ENCODE results near the gene SLC27A5.
"Not testable (repeated sequence)": the region's sequence is repeated elsewhere in the genome, so short reads cannot be mapped to it uniquely, and the experiment has no call there.

SLC27A5 gene

GRCh38 chr19:58492265-58492664, 19.5 kb downstream of the SLC27A5 start:
- no peak for DNase-seq

- no peak for DNase-seq
Observed at GRCh38 chr19:58491393-58491792, 20.4 kb downstream of the SLC27A5 start.

- not testable (repeated sequence) for DNase-seq
Observed at GRCh38 chr19:58484349-58484748, 27.4 kb downstream of the SLC27A5 start.

- DNase-seq = no peak
Observed at GRCh38 chr19:58483776-58484175, 28.0 kb downstream of the SLC27A5 start.

- no peak for DNase-seq
Observed at GRCh38 chr19:58482372-58482771, 29.4 kb downstream of the SLC27A5 start.

- DNase-seq = no peak
Observed at GRCh38 chr19:58480831-58481230, 31.0 kb downstream of the SLC27A5 start.

GRCh38 chr19:58480481-58480830, 31.3 kb downstream of the SLC27A5 start:
- no peak for DNase-seq

- no peak for DNase-seq
Observed at GRCh38 chr19:58479736-58480480, 31.9 kb downstream of the SLC27A5 start.

GRCh38 chr19:58479303-58479702, 32.5 kb downstream of the SLC27A5 start:
- DNase-seq = no peak

- DNase-seq = no peak
Observed at GRCh38 chr19:58477871-58478270, 33.9 kb downstream of the SLC27A5 start.

GRCh38 chr19:58477130-58477529, 34.7 kb downstream of the SLC27A5 start:
- DNase-seq = no peak

- DNase-seq = no peak
Observed at GRCh38 chr19:58476498-58477015, 35.2 kb downstream of the SLC27A5 start.

- DNase-seq = peak; percentile 89
Observed at GRCh38 chr19:58475714-58476497, 35.9 kb downstream of the SLC27A5 start, which contains the start of gene ZNF446. Gene ZNF446 (plus strand): TSS chr19:58476352. CDS start chr19:58477219, 867 bp downstream.

- no peak for DNase-seq
Observed at GRCh38 chr19:58474997-58475713, 36.6 kb downstream of the SLC27A5 start.

GRCh38 chr19:58474291-58474996, 37.3 kb downstream of the SLC27A5 start:
- no peak for DNase-seq

- no peak for DNase-seq
Observed at GRCh38 chr19:58473775-58474174, 38.0 kb downstream of the SLC27A5 start.

- no peak for DNase-seq
Observed at GRCh38 chr19:58471736-58472135, 40.1 kb downstream of the SLC27A5 start.

- DNase-seq = not testable (repeated sequence)
Observed at GRCh38 chr19:58470837-58471543, 40.8 kb downstream of the SLC27A5 start.

- no peak for DNase-seq
Observed at GRCh38 chr19:58469241-58470013, 42.4 kb downstream of the SLC27A5 start.

GRCh38 chr19:58468216-58468839, 43.5 kb downstream of the SLC27A5 start:
- no peak for DNase-seq
